NCI-H748 (cell line): ENCODE data around the gene GABRA5.

ENCODE experiments used
- DNase-seq: peaks from one replicate; lab custom pipeline; 2025; ENCODE audit not compliant: unreplicated experiment; lab: John Stamatoyannopoulos, UW

Gene GABRA5

GRCh38 chr15:26985050-26985449 lies 118.2 kb downstream of the GABRA5 start:
- DNase-seq: no peak

- no peak for DNase-seq
Measured at GRCh38 chr15:26996250-26996649, 129.4 kb downstream of the GABRA5 start.
